Mucosa of gallbladder (tissue), 1 donor: Measurements from ENCODE around the gene CDK5RAP3. TPM values are rescaled to one million over a fixed set of nuclear protein-coding genes. Genes with fewer than 3 reads are reported as not detected.
A peak's percentile ranks its signal among the peaks of the same experiment; 100 is the strongest.
"Not testable (repeated sequence)": the region's sequence is repeated elsewhere in the genome, so short reads cannot be mapped to it uniquely, and the experiment has no call there.

Source experiments
- DNase-seq: peaks from one replicate; pipeline ENCODE4 v3.0.0-alpha.2; 2020; ENCODE audit warnings: low spot score
- total RNA-seq: library from RNA; stranded (reverse); gene quantifications from one replicate; pipeline ENCODE4 v1.2.1, GENCODE V29; 2021
- donor health status: DM: no; HTN: no; CAD: no.

Gene CDK5RAP3
- total RNA-seq, 1 donor from 2014 or later = 194 TPM

DNA sequence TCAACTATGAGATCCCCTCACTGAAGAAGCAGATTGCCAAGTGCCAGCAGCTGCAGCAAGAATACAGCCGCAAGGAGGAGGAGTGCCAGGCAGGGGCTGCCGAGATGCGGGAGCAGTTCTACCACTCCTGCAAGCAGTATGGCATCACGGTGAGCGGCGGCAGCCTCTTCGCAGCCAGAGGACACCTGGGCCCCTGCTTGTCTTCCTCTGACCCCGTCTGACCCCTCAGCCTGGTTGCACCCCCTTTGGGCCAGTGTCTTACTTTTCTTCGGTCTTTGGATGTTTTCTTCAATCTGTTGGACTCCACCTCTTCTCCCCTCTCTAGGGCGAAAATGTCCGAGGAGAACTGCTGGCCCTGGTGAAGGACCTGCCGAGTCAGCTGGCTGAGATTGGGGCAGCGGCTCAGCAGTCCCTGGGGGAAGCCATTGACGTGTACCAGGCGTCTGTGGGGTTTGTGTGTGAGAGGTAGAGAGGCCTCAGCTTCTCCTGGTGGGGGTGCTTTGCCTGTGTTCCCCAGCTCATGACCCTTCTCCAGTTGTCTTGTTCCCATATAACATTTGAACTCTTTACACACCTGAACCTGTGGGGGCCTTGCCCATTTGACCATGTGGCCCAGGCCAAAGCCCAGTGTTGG lies 4.4 kb downstream of the CDK5RAP3 start:
- no peak for DNase-seq

DNA sequence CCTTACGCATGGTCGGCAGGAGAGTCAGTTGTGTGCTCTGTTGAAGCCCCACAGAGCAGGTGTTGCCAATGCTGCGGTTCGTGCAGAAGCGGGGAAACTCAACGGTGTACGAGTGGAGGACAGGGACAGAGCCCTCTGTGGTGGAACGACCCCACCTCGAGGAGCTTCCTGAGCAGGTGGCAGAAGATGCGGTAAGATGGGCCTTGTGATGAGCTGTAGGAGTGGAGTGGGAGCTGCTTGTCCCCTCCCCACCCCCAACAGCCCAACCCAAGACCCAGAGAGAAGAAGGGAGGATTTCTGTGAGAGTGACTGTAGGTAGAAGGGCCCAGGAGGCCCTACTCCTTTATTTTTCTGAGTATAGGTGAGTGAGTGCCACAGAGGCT lies 4.9 kb downstream of the CDK5RAP3 start:
- DNase-seq = no peak

GRCh38 chr17:47978324-47978723 lies 7.4 kb downstream of the CDK5RAP3 start:
- DNase-seq = peak; percentile 41

- no peak for DNase-seq
Measured at GRCh38 chr17:47980541-47980940, 9.6 kb downstream of the CDK5RAP3 start.

GRCh38 chr17:47981462-47981861 lies 10.5 kb downstream of the CDK5RAP3 start:
- no peak for DNase-seq

DNA sequence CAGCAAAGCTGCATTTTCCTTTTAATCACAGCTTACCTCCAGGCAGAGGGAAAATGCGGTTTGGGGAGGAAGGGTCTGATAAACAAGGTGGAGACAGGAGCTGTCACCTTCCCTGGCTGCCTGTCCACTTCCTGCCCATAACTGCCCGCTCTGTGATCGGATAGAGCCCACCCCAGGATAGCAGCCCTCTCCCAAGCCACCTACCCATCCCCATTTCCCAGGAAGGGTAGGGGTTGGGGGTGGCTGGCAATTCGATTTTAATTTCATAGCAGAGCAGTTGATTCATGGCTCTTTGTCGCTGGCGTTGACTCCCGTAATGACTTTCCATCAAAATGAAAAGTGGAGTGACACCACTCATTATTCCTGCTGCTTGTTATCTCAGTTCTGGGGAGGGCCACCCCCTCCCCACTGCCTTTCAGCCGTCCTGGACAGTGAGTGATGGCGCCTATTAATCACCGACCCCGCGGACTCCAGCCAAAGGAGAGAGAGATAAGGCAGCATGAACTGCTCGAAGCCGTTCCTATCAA lies 11.2 kb downstream of the CDK5RAP3 start:
- no peak for DNase-seq

GRCh38 chr17:47982645-47983390 lies 11.9 kb downstream of the CDK5RAP3 start:
- DNase-seq = no peak

- DNase-seq = no peak
Measured at GRCh38 chr17:47983492-47984223, 12.7 kb downstream of the CDK5RAP3 start.

- no peak for DNase-seq
Measured at GRCh38 chr17:47986520-47986919, 15.6 kb downstream of the CDK5RAP3 start.

DNA sequence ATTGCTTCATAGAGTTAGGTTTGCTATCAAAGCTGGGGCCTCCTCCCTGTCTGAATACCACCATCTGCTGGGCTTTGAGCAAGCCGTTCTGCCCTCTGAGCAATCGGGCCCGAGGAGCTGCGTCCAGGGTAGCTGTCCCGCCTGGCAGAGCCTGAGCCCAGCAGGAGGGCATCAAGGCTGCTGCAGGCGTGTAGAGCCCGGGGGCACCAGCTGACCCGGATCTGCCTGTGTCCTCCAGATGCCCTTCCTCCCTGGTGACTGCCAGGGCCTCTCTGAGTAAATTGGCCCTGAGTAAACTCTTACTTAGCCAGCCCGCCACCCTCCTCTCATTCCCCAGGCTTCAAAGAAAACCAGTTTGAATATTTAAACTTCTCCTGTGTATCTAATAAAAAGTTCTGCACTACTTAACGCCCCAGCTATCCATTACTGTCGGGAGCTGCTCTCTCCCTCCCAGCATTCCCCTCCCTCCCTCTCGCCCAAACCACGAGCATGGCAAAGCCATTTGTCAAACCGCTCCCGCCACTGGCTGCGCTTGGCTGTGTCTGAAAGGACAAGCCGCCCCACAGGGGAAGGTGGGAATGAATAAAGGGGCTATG lies 16.4 kb downstream of the CDK5RAP3 start:
- no peak for DNase-seq

GRCh38 chr17:47988445-47988844 lies 17.5 kb downstream of the CDK5RAP3 start:
- not testable (repeated sequence) for DNase-seq

GRCh38 chr17:47989159-47989558 lies 18.2 kb downstream of the CDK5RAP3 start:
- DNase-seq = no peak

DNA sequence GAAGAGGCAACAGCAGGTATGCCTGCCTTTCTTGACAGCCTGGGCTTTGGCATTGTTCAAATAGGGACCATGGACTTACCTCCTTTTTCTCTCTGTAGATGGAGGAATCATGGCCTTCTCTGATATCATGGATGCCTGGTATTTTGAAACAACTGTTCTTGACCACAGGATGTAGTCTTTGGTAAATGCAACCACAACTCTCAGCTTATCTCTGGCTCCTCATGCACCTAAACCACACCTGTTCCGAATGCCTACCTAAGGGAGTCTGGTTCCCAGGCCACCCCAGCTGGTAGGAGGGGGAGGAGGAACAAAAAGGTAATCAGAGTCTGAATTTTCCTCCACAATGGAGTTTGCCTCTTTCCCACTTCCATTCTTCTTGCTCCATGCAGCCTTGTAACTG lies 18.8 kb downstream of the CDK5RAP3 start:
- no peak for DNase-seq

- no peak for DNase-seq
Measured at GRCh38 chr17:47990962-47991731, 20.2 kb downstream of the CDK5RAP3 start.

DNA sequence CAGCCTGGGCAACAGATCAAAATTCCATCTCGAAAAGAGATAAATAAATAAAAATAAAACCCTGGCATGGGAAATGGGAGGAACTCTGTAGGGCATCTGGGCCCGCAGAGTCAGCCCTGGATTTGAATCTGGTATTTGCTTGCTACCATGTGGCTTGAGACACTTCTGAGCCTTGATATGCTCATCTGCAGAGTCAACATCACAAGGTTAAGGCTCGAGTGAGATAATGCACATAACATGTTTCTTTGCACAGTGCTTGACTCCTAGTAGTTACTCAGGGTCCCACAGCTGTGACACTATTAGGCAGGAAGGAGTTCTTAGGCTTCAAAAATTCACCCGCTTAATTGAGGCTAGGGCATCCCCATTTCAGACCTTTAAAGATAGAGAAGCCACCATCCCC lies 21.3 kb downstream of the CDK5RAP3 start:
- no peak for DNase-seq

DNA sequence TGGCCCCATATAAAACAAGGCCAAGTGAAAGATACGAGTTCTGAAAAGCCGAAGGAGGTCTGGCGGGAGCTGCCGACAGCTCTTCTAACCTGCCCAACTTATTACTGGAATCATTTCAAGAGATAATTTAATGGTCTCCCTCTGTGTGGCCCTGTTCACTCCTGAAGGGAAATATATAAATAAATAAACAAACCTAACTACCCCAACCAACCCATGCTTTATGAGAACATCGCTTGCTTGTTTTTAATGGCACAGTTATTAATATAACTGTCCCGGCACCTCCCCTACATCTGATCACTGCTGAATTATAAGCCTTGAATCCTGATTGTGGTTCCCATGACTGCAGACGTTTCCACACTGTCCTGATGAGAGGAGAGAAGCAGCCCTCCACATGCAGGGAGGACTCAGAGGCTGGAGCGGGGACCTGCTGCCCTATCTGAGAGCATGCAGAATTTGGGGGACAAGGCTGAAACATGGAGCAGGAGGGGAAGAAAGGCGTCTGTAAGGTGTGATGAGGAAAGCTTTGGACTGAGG lies 22.2 kb downstream of the CDK5RAP3 start:
- DNase-seq = no peak

DNA sequence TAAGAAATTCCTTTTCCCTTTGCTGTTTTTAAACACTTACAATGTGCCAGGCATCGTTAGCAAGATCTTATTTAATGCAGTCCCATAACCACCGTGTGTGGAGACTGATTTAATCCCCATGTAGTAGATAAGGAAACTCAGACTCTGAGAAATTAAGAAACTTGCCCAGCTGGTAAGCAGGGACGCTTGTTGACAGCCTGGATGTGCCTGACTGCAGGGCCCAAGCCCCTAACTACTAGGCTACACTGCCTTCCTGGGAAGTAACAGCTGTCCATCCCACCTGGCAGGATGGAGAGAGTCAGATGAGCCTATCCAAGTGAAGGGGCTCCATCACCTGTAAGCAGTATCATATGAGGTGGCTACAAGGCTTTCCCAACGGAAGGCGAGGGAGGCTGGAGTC lies 23.1 kb downstream of the CDK5RAP3 start:
- no peak for DNase-seq

- DNase-seq = no peak
Measured at GRCh38 chr17:47994724-47995123, 23.8 kb downstream of the CDK5RAP3 start.

DNA sequence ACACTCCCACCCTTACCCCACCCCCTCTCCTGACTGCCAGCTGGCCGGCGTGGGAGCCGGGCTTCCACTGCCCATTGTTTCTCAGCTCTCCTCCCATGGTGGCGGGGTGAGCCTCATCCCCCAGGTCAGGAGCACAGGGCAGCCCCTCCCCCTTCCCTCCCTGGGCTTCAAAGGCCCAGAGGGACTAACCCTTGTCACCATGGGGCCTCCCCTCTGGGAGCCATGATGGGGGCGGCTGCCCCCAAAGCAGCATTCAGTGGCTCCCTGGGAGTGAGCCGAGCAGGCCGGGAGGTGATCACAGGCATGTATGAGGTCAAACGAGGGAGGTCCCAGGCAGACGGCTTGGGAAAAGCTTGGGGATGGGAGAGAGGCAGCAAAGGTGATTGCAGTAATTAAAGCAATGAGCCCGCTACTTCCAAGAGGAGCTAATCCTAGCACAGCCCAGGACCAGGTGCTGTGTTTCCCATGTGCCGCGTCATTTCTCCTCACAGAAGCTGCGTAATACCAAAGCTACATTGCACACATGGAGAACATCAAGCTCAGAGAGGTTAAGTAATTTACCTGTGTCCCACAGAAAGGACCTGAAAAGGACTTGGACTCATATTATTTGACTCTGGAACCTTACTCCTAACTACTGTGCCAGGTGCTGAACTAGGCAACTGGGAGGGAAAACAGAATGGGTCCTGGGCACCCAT lies 24.5 kb downstream of the CDK5RAP3 start:
- no peak for DNase-seq

DNA sequence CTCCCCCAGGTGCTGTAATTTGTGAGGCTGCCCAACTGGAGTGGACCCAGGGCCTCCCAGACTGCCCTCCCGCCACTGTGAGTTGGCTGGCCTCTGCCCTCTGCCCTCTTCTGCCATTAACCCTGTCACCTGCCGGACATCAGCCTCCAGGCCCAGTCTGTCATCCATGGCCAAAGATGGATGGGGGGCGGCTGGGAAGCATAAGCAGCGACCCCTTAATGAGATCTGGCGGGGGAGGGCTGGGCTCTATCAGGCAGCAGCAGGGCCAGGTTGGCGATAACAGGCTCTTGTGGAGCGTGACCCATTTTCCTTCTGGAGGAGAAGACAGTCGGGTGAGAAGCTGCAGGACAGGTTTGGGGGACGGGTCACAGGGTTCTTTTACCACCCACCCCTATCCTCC lies 25.3 kb downstream of the CDK5RAP3 start:
- DNase-seq = no peak

DNA sequence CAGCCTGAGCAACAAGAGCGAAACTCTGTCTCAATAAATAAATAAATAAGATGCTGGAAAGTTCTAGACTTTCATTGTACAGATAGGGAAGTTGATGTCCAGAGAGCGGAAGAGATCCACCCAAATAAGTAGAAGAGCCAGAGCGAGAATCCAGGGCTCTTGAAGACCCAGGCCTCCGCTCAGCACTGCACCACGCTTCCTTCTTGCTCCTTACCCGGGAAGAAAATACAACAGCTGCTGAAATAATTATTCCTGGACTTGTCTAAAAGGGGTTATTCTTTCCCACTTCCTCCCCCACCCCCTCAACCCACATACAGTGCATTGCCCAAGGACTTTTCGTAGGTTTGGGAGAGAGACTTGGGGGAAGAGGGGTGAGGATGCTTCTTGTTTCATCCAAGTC lies 26.7 kb downstream of the CDK5RAP3 start:
- no peak for DNase-seq
